Measurements from ENCODE around the gene MPC2.
"Not testable (repeated sequence)": the region's sequence is repeated elsewhere in the genome, so short reads cannot be mapped to it uniquely, and the experiment has no call there.

MPC2 gene

GRCh38 chr1:167936068-167936929 is 573 bp downstream of the MPC2 start, which contains the start of gene DCAF6:
Gene DCAF6, plus strand, starts transcription at chr1:167936683. Its CDS starts 229 bp downstream, at chr1:167936912.
- peak; percentile 99 for DNase-seq (ENCODE audit: low read depth in 2 of 2)
- TF ChIP-seq CTCF (IDR thresholded peaks at IDR 0.05; ENCODE audit: low read depth, low read length): no peak
- H3K4me3 ChIP-seq (replicated peaks in 1 of 2; ENCODE audit: low read depth in 2 of 2, low read length in 2 of 2): peak within 1 kb of the TSS; percentile 95 to 97

- peak; percentile 46 to 72 for DNase-seq (ENCODE audit: low read depth in 2 of 2)
- TF ChIP-seq CTCF (IDR thresholded peaks at IDR 0.05; ENCODE audit: low read depth, low read length): no peak
- H3K4me3 ChIP-seq (replicated peaks in 1 of 2; ENCODE audit: low read depth in 2 of 2, low read length in 2 of 2): peak overlapping the region; percentile 95 to 97
Measured at GRCh38 chr1:167935216-167936067, 1.4 kb downstream of the MPC2 start.

GRCh38 chr1:167934426-167935215 is 2.3 kb downstream of the MPC2 start:
- DNase-seq (ENCODE audit: low read depth in 2 of 2): no peak
- no peak for TF ChIP-seq CTCF (IDR thresholded peaks at IDR 0.05; ENCODE audit: low read depth, low read length)
- peak overlapping the region; percentile 95 to 97 for H3K4me3 ChIP-seq (replicated peaks in 1 of 2; ENCODE audit: low read depth in 2 of 2, low read length in 2 of 2)

GRCh38 chr1:167933788-167934187 is 3.1 kb downstream of the MPC2 start:
- no peak for DNase-seq (ENCODE audit: low read depth in 2 of 2)
- no peak overlapping the region for H3K4me3 ChIP-seq (replicated peaks in 1 of 2; ENCODE audit: low read depth in 2 of 2, low read length in 2 of 2)
- TF ChIP-seq CTCF (IDR thresholded peaks at IDR 0.05; ENCODE audit: low read depth, low read length): no peak

- TF ChIP-seq CTCF (IDR thresholded peaks at IDR 0.05; ENCODE audit: low read depth, low read length): no peak
- H3K4me3 ChIP-seq (replicated peaks in 1 of 2; ENCODE audit: low read depth in 2 of 2, low read length in 2 of 2): no peak overlapping the region
- DNase-seq (ENCODE audit: low read depth in 2 of 2): no peak
Measured at GRCh38 chr1:167929725-167930124, 7.1 kb downstream of the MPC2 start.

- DNase-seq (ENCODE audit: low read depth in 2 of 2); H3K4me3 ChIP-seq (replicated peaks in 1 of 2; ENCODE audit: low read depth in 2 of 2, low read length in 2 of 2): not testable (repeated sequence)
Measured at GRCh38 chr1:167928919-167929318, 8.0 kb downstream of the MPC2 start.

Data from cardiac fibroblast (primary cell).